HepG2 (cell line): ENCODE measurements around the gene INHA. TPM values are rescaled to one million over a fixed set of nuclear protein-coding genes. Genes with fewer than 3 reads are reported as not detected.

Experiments used
- CEBPG ChIP-seq: IDR thresholded peaks from 2 replicates; pipeline ENCODE4 v1.6.1; 2016
- CHD2 ChIP-seq: IDR thresholded peaks from 2 replicates; pipeline ENCODE4 v1.6.1; 2011; ENCODE audit warnings: low read depth, low read length, improper control_type of control experiment
- CREM ChIP-seq, 2 experiments: sonication (generic) in 1 of 2; formaldehyde crosslinking in 1 of 2; IDR thresholded peaks; 2 replicates each; pipeline versions ENCODE4 v1.4.0 to v1.6.1; 2016 to 2020; ENCODE audit warnings: antibody characterized with exemption in 1 of 2, mild to moderate bottlenecking in 1 of 2, missing genetic modification reagents in 1 of 2
- GATAD1 ChIP-seq: IDR thresholded peaks from 2 replicates; pipeline ENCODE4 v1.6.1; 2016; ENCODE audit warnings: missing genetic modification reagents, missing compliant biosample characterization
- HMG20A ChIP-seq: IDR thresholded peaks from 2 replicates; pipeline ENCODE4 v1.6.1; 2016; ENCODE audit warnings: borderline replicate concordance
- IRF2 ChIP-seq: IDR thresholded peaks from 2 replicates; pipeline ENCODE4 v1.6.1; 2018; ENCODE audit warnings: missing genetic modification reagents, missing compliant biosample characterization
- IRX3 ChIP-seq: sonication (generic); formaldehyde crosslinking; IDR thresholded peaks from 2 replicates; pipeline ENCODE4 v1.8.1; 2023; ENCODE audit warnings: mild to moderate bottlenecking, low read depth, missing genetic modification reagents, borderline replicate concordance
- KDM1A ChIP-seq: IDR thresholded peaks from 2 replicates; pipeline ENCODE4 v1.6.1; 2016; ENCODE audit warnings: missing compliant biosample characterization
- NCOA1 ChIP-seq: sonication (generic); formaldehyde crosslinking; IDR thresholded peaks from 2 replicates; pipeline ENCODE4 v1.9.0; 2021; ENCODE audit warnings: missing genetic modification reagents
- NFKBIZ ChIP-seq: IDR thresholded peaks from 2 replicates; pipeline ENCODE4 v1.6.1; 2018; ENCODE audit warnings: missing genetic modification reagents, missing compliant biosample characterization
- NONO ChIP-seq, 2 experiments: fragments of 450-650 bp in 1 of 2; sonication (generic) in 1 of 2; formaldehyde crosslinking in 1 of 2; IDR thresholded peaks in 1 of 2; conservative IDR thresholded peaks in 1 of 2; 2 replicates each; pipeline versions ENCODE4 v1.6.1 to v1.8.0; 2017 to 2022; ENCODE audit warnings: mild to moderate bottlenecking in 1 of 2, missing genetic modification reagents in 1 of 2, moderate library complexity in 1 of 2
- RBFOX2 ChIP-seq: fragments of 200-400 bp; formaldehyde crosslinking; IDR thresholded peaks from 2 replicates; pipeline ENCODE4 v1.6.1; 2017; ENCODE audit warnings: low read depth, mild to moderate bottlenecking, low read length
- ZNF224 ChIP-seq: sonication (generic); formaldehyde crosslinking; IDR thresholded peaks from 2 replicates; pipeline ENCODE4 v1.5.0; 2020; ENCODE audit warnings: mild to moderate bottlenecking, missing genetic modification reagents
- ZNF564 ChIP-seq: sonication (generic); formaldehyde crosslinking; IDR thresholded peaks from 2 replicates; pipeline ENCODE4 v1.8.1; 2023; ENCODE audit warnings: mild to moderate bottlenecking, missing genetic modification reagents
- ZNF788 ChIP-seq: sonication (generic); formaldehyde crosslinking; IDR thresholded peaks from 2 replicates; pipeline ENCODE4 v1.5.0; 2020; ENCODE audit warnings: mild to moderate bottlenecking, missing genetic modification reagents, borderline replicate concordance
- ZNF891 ChIP-seq: sonication (generic); formaldehyde crosslinking; IDR thresholded peaks from 2 replicates; pipeline ENCODE4 v1.5.0; 2020; ENCODE audit warnings: mild to moderate bottlenecking, missing genetic modification reagents
- polyA plus RNA-seq, 8 experiments: library from polyadenylated mRNA; depleted of rRNA in 3 of 8; stranded (reverse) in 7 of 8; unstranded in 1 of 8; fragments of >200 nt; fragmentation: Illumina TruSeq in 4 of 8; extraction: Trizol in 4 of 8; gene quantifications; 2 replicates each; pipeline versions ENCODE4 v1.2.1 to v1.2.3, GENCODE V29; 2011 to 2016; ENCODE audit warnings: low read depth in 4 of 8, missing spikeins in 1 of 8, mixed read lengths in 1 of 8; ENCODE audit not compliant: insufficient read depth in 1 of 8
- total RNA-seq, 5 experiments: library from RNA; depleted of rRNA; stranded (reverse); fragments of >200 nt; fragmentation: Illumina TruSeq; extraction: Trizol; gene quantifications; 2 replicates each; pipeline ENCODE4 v1.2.3, GENCODE V29; 2016; ENCODE audit warnings: low read depth in 1 of 5
- TF ChIP-seq, protein P1 (sequence below): sonication (generic); formaldehyde crosslinking; IDR thresholded peaks from 2 replicates; pipeline ENCODE4 v1.8.0; 2022; ENCODE audit warnings: missing genetic modification reagents, mild to moderate bottlenecking, moderate library complexity, borderline replicate concordance
- TF ChIP-seq, protein P2 (sequence below): sonication (generic); formaldehyde crosslinking; IDR thresholded peaks from 2 replicates; pipeline ENCODE4 v1.4.0; 2020; ENCODE audit warnings: mild to moderate bottlenecking, missing genetic modification reagents
- TF ChIP-seq, protein P3 (sequence below): sonication (generic); formaldehyde crosslinking; IDR thresholded peaks from 2 replicates; pipeline ENCODE4 v1.8.0; 2023; ENCODE audit warnings: mild to moderate bottlenecking, missing genetic modification reagents

The INHA gene
- total and polyA plus RNA-seq, 2 of the 13 experiments (the other 11 are each of a cell fraction or from before 2014, with no cell fraction given), result 4.1 to 15.2 TPM

DNA sequence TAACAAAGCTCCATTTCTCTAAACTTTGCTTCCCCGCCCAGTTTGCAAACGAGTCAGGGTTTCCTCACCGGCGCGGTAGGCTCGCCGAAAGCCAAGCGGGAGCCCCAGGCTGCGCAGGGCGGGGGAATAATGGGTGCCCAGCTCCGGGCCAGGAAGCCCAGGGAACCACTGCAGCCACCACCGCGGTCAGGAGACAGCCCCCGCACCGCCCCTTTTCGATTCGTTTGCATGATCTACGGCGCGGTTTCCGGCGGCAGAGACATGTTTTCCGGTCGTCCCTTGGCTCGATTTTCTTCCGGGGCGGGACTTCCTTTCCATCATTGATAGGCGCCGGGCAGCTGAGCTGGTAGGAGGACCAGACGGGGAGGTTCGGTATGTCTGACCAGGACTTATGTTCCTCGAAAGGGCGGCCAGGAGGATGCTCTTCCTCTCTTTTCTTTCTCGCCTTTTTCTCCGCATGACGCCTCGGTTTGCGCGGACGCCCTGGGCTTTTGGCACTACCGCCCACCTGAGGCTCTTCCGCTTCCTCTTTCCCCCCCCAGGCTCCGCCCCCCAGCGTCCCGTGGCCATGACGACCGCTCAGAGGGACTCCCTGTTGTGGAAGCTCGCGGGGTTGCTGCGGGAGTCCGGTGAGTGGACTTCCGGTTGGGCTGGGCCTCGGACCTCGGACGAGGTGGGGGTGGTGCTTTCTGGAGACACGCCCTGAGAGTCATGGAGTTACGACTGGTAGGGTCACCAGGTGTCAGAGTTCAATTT, 25.6 kb downstream of the INHA start, which contains the start of gene STK11IP (continued):
- TF ChIP-seq KDM1A (CRISPR knock-in tag) (no peak), RBFOX2 (peak; percentile 98), CHD2 (peak; percentile 90), ZNF224 (no peak; the same call in 1 of the 2 replicates), HMG20A (no peak), CEBPG (peak; percentile 43; the same call in 1 of the 2 replicates), ZNF564 (CRISPR knock-in tag) (peak; percentile 90), ZNF891 (0 out of 2 replicates have a peak, but pooled peaks have one; percentile 58), IRF2 (CRISPR knock-in tag) (peak; percentile 68), NFKBIZ (CRISPR knock-in tag) (no peak; the same call in none of the 2 replicates), CREM (IDR thresholded peaks at IDR 0.05) (peak; percentile 95), CREM (CRISPR knock-in tag; IDR thresholded peaks at IDR 0.05) (no peak), NCOA1 (CRISPR knock-in tag) (no peak), IRX3 (CRISPR knock-in tag) (no peak), NONO (IDR thresholded peaks at IDR 0.05) (no peak), NONO (CRISPR knock-in tag; conservative IDR thresholded peaks at IDR 0.05) (peak; percentile 94), ZNF788 (CRISPR knock-in tag) (peak; percentile 81), GATAD1 (CRISPR knock-in tag) (peak; percentile 94)
- TF ChIP-seq, protein P1, sequence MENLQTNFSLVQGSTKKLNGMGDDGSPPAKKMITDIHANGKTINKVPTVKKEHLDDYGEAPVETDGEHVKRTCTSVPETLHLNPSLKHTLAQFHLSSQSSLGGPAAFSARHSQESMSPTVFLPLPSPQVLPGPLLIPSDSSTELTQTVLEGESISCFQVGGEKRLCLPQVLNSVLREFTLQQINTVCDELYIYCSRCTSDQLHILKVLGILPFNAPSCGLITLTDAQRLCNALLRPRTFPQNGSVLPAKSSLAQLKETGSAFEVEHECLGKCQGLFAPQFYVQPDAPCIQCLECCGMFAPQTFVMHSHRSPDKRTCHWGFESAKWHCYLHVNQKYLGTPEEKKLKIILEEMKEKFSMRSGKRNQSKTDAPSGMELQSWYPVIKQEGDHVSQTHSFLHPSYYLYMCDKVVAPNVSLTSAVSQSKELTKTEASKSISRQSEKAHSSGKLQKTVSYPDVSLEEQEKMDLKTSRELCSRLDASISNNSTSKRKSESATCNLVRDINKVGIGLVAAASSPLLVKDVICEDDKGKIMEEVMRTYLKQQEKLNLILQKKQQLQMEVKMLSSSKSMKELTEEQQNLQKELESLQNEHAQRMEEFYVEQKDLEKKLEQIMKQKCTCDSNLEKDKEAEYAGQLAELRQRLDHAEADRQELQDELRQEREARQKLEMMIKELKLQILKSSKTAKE (CRISPR knock-in tag), result no peak
- TF ChIP-seq, protein P2, sequence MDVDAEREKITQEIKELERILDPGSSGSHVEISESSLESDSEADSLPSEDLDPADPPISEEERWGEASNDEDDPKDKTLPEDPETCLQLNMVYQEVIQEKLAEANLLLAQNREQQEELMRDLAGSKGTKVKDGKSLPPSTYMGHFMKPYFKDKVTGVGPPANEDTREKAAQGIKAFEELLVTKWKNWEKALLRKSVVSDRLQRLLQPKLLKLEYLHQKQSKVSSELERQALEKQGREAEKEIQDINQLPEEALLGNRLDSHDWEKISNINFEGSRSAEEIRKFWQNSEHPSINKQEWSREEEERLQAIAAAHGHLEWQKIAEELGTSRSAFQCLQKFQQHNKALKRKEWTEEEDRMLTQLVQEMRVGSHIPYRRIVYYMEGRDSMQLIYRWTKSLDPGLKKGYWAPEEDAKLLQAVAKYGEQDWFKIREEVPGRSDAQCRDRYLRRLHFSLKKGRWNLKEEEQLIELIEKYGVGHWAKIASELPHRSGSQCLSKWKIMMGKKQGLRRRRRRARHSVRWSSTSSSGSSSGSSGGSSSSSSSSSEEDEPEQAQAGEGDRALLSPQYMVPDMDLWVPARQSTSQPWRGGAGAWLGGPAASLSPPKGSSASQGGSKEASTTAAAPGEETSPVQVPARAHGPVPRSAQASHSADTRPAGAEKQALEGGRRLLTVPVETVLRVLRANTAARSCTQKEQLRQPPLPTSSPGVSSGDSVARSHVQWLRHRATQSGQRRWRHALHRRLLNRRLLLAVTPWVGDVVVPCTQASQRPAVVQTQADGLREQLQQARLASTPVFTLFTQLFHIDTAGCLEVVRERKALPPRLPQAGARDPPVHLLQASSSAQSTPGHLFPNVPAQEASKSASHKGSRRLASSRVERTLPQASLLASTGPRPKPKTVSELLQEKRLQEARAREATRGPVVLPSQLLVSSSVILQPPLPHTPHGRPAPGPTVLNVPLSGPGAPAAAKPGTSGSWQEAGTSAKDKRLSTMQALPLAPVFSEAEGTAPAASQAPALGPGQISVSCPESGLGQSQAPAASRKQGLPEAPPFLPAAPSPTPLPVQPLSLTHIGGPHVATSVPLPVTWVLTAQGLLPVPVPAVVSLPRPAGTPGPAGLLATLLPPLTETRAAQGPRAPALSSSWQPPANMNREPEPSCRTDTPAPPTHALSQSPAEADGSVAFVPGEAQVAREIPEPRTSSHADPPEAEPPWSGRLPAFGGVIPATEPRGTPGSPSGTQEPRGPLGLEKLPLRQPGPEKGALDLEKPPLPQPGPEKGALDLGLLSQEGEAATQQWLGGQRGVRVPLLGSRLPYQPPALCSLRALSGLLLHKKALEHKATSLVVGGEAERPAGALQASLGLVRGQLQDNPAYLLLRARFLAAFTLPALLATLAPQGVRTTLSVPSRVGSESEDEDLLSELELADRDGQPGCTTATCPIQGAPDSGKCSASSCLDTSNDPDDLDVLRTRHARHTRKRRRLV (CRISPR knock-in tag), result peak; percentile 17; the same call in 1 of the 2 replicates
- TF ChIP-seq, protein P3, sequence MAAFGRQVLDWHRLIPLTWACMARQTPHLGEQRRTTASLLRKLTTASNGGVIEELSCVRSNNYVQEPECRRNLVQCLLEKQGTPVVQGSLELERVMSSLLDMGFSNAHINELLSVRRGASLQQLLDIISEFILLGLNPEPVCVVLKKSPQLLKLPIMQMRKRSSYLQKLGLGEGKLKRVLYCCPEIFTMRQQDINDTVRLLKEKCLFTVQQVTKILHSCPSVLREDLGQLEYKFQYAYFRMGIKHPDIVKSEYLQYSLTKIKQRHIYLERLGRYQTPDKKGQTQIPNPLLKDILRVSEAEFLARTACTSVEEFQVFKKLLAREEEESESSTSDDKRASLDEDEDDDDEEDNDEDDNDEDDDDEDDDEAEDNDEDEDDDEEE (CRISPR knock-in tag), result 0 out of 2 replicates have a peak, but pooled peaks have one; percentile 57
